ELR (cell line): ENCODE data around the gene PDE4DIP.
"Not testable (repeated sequence)": the region's sequence is repeated elsewhere in the genome, so short reads cannot be mapped to it uniquely, and the experiment has no call there.

ENCODE experiments used
- DNase-seq: peaks from one replicate; pipeline ENCODE4 v3.0.0-alpha.2; 2015; ENCODE audit warnings: low read depth

The PDE4DIP gene

GRCh38 chr1:148874408-148875388 lies 30.5 kb downstream of the PDE4DIP start:
- not testable (repeated sequence) for DNase-seq

DNA sequence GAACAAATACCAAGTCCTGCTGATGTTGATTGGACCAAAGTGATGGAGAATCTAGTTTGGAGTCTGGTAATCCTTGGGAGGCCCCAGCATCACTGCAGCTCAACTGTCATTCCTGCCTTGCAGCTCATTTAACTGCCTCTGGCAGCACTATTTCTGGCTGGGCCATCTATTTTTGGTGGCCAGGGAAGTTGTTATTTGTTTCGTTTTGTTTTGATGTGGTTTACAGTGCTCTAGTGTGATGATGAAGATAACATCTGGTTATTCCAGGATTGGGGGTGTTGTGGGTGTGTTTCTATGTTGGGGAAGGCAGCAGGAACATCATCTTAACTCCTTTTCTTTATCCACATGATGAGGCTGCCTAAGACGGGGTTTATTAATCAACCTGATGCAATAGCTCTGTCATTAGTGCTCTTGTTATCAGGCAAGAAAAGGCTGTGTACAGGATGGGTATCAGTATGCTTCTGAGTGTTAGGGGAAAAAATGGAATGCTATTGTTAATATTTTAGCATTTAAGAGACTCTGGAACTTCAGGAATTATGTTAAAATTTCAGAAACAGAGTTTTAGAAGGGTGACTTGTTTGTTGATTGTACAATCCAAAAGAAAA lies 35.7 kb downstream of the PDE4DIP start:
- DNase-seq = not testable (repeated sequence)

DNA sequence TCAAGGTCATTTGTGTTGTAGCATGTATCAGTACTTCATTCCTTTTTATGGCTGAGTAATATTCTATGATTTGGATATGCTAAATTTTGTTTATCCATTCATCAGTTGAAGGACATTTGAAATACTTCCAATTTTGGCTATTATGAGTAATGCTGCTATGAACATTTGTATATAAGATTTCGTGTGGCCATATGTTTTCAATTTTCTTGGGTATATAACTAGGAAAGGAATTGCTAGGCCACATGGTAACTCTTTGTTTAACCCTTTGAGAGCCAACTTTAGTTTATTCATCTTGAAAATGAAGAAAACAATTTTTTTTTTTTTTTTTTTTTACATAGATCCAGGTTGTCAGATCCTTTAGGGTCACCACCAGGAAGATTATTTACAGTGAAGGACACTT lies 37.0 kb downstream of the PDE4DIP start:
- not testable (repeated sequence) for DNase-seq

GRCh38 chr1:148885219-148885618 lies 41.0 kb downstream of the PDE4DIP start:
- DNase-seq = not testable (repeated sequence)

- not testable (repeated sequence) for DNase-seq
Observed at GRCh38 chr1:148886293-148886692, 42.1 kb downstream of the PDE4DIP start.

- not testable (repeated sequence) for DNase-seq
Observed at GRCh38 chr1:148888597-148888996, 44.4 kb downstream of the PDE4DIP start.

- DNase-seq = not testable (repeated sequence)
Observed at GRCh38 chr1:148889267-148890074, 45.2 kb downstream of the PDE4DIP start.

GRCh38 chr1:148890075-148890568 lies 45.9 kb downstream of the PDE4DIP start:
- DNase-seq = not testable (repeated sequence)

DNA sequence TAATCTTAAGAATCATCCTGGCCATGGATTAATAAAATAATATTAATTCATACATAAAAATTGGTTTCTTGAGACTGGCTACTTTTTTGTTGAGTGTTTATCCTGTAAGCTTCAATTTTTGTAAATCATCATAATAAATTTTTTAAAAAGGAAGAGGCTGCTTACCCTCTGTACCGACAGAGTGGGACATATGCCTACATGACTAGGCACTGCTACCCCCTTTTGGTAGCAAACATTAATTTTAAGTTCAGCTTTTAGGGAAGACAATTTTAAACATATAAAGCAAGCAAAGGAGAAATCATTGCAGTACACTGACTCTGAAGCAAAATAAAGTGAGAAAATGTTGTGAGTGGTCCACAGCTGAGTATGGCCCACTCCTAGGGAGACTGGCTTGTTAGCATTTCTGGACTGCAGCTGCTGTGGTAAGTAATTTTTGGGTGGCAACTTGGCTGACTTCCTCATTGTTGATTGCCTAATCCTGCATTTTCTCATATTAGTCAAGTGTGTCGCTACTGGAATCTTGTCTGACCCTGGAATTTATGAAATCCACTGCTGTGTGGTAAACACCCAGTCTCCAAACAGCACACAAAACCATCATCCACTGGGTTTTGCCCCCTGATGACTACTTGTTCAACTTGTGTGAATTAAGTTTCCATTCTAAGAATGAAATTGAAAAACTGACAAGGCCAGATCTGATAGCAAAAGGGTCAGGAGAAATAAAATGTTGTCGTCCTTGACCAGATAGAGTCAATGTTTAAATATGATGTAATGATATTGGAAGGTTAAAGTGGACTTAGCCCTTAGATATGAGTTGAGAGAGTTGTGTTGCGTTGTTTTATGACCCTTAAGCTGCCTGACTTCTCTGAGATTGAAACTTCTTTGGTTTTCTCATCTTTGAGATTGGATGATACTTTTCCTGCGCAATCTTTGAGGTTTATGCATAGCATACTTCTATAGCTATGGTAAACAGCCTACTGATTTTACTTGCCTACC lies 50.4 kb downstream of the PDE4DIP start:
- DNase-seq = not testable (repeated sequence)

- DNase-seq = not testable (repeated sequence)
Observed at GRCh38 chr1:148900026-148900425, 55.8 kb downstream of the PDE4DIP start.

GRCh38 chr1:148900691-148901090 lies 56.5 kb downstream of the PDE4DIP start:
- DNase-seq = not testable (repeated sequence)

DNA sequence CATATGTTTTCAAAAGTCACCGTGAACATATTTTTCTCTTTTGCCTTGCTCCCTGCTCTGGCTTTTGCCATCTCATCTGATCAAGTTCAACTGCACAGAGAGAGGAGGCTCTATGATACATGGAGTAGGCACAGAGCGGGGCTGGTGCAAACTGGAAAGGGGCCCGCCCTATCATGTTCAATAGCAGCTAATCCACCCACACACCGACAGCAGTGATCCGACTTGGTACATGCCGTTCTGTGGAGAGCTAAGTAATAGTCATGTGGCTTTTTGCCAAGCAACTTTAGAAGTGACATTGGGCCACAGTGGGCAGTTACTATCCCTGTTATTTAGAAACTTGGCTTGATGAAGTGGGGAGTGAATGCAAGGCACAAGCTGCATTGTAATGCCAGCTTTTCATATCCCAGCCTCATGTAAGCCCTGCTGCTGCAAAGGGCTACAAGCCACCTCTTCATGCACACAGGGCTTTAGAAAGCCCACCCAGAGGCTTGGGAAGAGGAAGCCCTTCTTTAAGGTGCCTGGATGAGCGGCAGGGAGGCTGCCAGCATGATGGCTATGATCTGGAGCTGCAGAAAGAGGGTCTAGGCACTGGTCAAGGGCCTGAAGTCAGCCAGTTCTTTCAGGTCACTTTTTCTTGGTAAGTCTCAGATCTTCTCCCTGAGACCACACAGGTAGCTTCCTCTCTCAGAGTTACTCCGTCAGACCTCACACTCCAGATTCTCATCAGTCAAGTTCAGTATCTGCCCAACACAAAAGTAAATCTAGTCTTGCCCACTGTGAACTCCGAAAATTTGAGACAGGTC lies 57.1 kb downstream of the PDE4DIP start:
- not testable (repeated sequence) for DNase-seq

DNA sequence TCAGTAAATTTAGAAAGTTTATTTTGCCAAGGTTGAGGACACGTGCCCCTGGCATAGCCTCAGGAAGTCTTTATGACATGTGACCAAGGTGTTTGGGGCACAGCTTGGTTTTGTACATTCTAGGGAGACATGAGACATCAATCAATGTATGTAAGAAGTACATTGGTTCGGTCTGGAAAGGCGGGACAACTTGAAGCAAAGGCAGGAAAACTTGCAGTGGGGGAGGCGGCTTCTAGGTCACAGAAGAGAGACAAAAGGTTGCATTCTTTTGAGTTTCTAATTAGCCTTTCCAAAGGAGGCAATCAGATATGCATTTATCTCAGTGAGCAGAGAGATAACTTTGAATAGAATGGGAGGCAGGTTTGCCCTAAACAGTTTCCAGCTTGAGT lies 57.7 kb downstream of the PDE4DIP start:
- DNase-seq = not testable (repeated sequence)

GRCh38 chr1:148909219-148909826 lies 65.1 kb downstream of the PDE4DIP start:
- DNase-seq = not testable (repeated sequence)

- DNase-seq = not testable (repeated sequence)
Observed at GRCh38 chr1:148911303-148911928, 67.2 kb downstream of the PDE4DIP start.

GRCh38 chr1:148916222-148916621 lies 72.0 kb downstream of the PDE4DIP start:
- not testable (repeated sequence) for DNase-seq

DNA sequence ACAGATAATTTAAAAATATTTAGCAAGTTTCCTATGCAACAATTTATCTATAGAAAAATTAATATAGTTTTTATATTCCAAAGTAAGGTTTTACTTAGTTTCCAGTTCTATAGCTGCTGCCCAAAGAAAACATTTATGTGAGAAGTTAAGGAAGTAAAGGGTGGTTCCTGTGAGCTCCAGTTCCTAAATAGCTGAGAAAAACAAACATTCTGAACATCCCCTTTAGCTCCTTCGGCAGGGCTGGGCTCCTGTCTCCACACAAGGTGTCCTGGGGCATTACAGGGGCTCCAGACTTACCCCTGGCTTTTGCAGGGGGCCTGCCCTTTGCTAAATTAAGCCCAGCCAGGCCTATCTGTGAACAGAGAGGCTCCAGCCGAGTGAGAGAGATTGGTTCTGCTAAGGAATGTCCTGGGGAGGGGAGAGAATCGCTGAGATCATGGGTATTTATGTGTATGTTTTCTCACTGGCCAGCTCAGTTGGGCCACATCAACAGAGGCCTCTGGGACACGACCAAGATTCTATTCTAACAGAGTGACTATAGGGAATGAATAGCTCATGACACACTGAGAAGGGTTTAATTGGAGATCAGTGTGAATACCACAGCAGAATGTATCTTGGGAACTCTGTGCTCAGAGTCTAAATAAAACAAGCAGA lies 72.6 kb downstream of the PDE4DIP start:
- DNase-seq = not testable (repeated sequence)

- not testable (repeated sequence) for DNase-seq
Observed at GRCh38 chr1:148918836-148919447, 74.7 kb downstream of the PDE4DIP start.
